Prostate gland (tissue), 2 donors: ENCODE results near the gene MYCBP2. TPM values are rescaled to one million over a fixed set of nuclear protein-coding genes. Genes with fewer than 3 reads are reported as not detected.

Experiments used
- DNase-seq: peaks from one replicate; pipeline ENCODE4 v3.0.0-alpha.2; 2019; ENCODE audit warnings: low spot score
- H3K27ac ChIP-seq, 2 donors: fragments of 200-600 bp; sonication (generic); 2 replicates each; pipeline ENCODE4 v1.5.1; 2017 to 2019
- H3K27me3 ChIP-seq: fragments of 200-600 bp; sonication (generic); replicated peaks from 2 replicates; pipeline ENCODE4 v1.5.1; 2019; ENCODE audit not compliant: insufficient read depth
- H3K36me3 ChIP-seq, 2 donors: fragments of 200-600 bp; sonication (generic); 1 replicate in 1 of 2; 2 replicates in 1 of 2; pipeline versions ENCODE4 v1.5.1 to v1.8.1; 2017 to 2019
- H3K4me1 ChIP-seq: fragments of 200-600 bp; sonication (generic); replicated peaks from 2 replicates; pipeline ENCODE4 v1.5.1; 2019
- H3K4me3 ChIP-seq, 2 donors: fragments of 200-600 bp; sonication (generic); 2 replicates each; pipeline ENCODE4 v1.5.1; 2017 to 2019
- H3K9me3 ChIP-seq: fragments of 200-600 bp; sonication (generic); 2 replicates; pipeline ENCODE4 v1.5.1; 2017
- CTCF ChIP-seq, 4 experiments: fragments of 200-600 bp in 2 of 4; fragments of 450-650 bp in 2 of 4; sonication (generic) in 2 of 4; IDR thresholded peaks; 1 replicate in 3 of 4; 2 replicates in 1 of 4; pipeline ENCODE4 v1.5.1; 2016 to 2019; ENCODE audit warnings: antibody characterized with exemption in 4 of 4, mild to moderate bottlenecking in 2 of 4, moderate library complexity in 2 of 4
- POLR2A ChIP-seq: fragments of 450-650 bp; IDR thresholded peaks from one replicate; pipeline ENCODE4 v1.6.1; 2016; ENCODE audit warnings: antibody characterized with exemption, mild to moderate bottlenecking
- POLR2AphosphoS5 ChIP-seq: sonication (generic); formaldehyde crosslinking; IDR thresholded peaks from one replicate; pipeline ENCODE4 v1.6.1; 2017; ENCODE audit warnings: antibody characterized with exemption
- WGBS: methylation state at CpG from one replicate; pipeline ENCODE4 v1.1.5; 2018; 5-methylcytosine and 5-hydroxymethylcytosine counted together
- intact Hi-C: fragments of 100-400 bp; cut with DNase I; formaldehyde crosslinking; loops from one replicate; pipeline ENCODE4 v1.14.2; 2022
- total RNA-seq, 2 donors: library from RNA; depleted of rRNA; stranded (reverse); fragments of >200 nt; gene quantifications; one replicate each; pipeline ENCODE4 v1.1.0, GENCODE V29; 2016

Gene MYCBP2
- total RNA-seq, 2 donors from 2014 or later = 127 to 132 TPM

GRCh38 chr13:77026861-77027621, 299.9 kb downstream of the MYCBP2 start, which contains the start of gene FBXL3:
TSS of gene FBXL3 (minus strand) at chr13:77027159. CDS start at chr13:77021860, 5,299 bp downstream.
- intact Hi-C loops = loop anchor here (2.0 kb wide), 2 partner anchors 34 to 300 kb away; partner anchors contain the start of genes CLN5 and MYCBP2
- DNase-seq = peak; percentile 85
- peak within 1 kb of the TSS; percentile 96 to 97 for H3K4me3 ChIP-seq
- H3K27me3 ChIP-seq = no peaks in the 10 kb centered on the region
- no peaks in the 10 kb centered on the region for H3K9me3 ChIP-seq
- under 1% methylated on average over 38 of the region's 74 CpGs for WGBS
- TF ChIP-seq POLR2A = peak; percentile 67
- TF ChIP-seq POLR2AphosphoS5 = peak; percentile 55
- no peak for TF ChIP-seq CTCF (IDR thresholded peaks at IDR 0.05)
- peak within 1 kb of the TSS; percentile 98 to 99 for H3K27ac ChIP-seq
- H3K4me1 ChIP-seq = no peaks in the 10 kb centered on the region
- H3K36me3 ChIP-seq = no peaks in the 10 kb centered on the region

GRCh38 chr13:77026255-77026860, 300.5 kb downstream of the MYCBP2 start:
- peak overlapping the region; percentile 96 to 97 for H3K4me3 ChIP-seq
- intact Hi-C loops = loop anchor here (2.0 kb wide), 2 partner anchors 34 to 300 kb away; partner anchors contain the start of genes CLN5 and MYCBP2
- H3K36me3 ChIP-seq = no peaks in the 10 kb centered on the region
- WGBS = 4% methylated on average over 18 of the region's 62 CpGs
- H3K27ac ChIP-seq = peak overlapping the region; percentile 98 to 99
- TF ChIP-seq POLR2AphosphoS5 (peak; percentile 26), CTCF (IDR thresholded peaks at IDR 0.05) (no peak)
- H3K9me3 ChIP-seq = no peaks in the 10 kb centered on the region
- DNase-seq = peak; percentile 83
- H3K27me3 ChIP-seq = no peaks in the 10 kb centered on the region
- no peaks in the 10 kb centered on the region for H3K4me1 ChIP-seq

GRCh38 chr13:77022341-77022740, 304.6 kb downstream of the MYCBP2 start:
- Histone ChIP-seq H3K27ac (no peak overlapping the region), H3K9me3 (no peaks in the 10 kb centered on the region), H3K4me1 (peaks cover 2% of the 10 kb centered on the region), H3K36me3 (no peaks in the 10 kb centered on the region), H3K4me3 (no peak overlapping the region), H3K27me3 (no peaks in the 10 kb centered on the region)
- no peak for DNase-seq
- intact Hi-C loops = no loop called here
- no peak for TF ChIP-seq CTCF (IDR thresholded peaks at IDR 0.05)
- TF ChIP-seq POLR2A = no peak
- TF ChIP-seq POLR2AphosphoS5 = no peak
- WGBS = 45% methylated on average over 3 of the region's 3 CpGs

GRCh38 chr13:77019756-77020155, 307.1 kb downstream of the MYCBP2 start:
- H3K36me3 ChIP-seq = no peaks in the 10 kb centered on the region
- no peak for DNase-seq
- H3K27me3 ChIP-seq = no peaks in the 10 kb centered on the region
- H3K27ac ChIP-seq = no peak overlapping the region
- H3K4me1 ChIP-seq = peaks cover 2% of the 10 kb centered on the region
- H3K9me3 ChIP-seq = no peaks in the 10 kb centered on the region
- no peak for TF ChIP-seq POLR2AphosphoS5
- TF ChIP-seq CTCF (IDR thresholded peaks at IDR 0.05) = no peak
- TF ChIP-seq POLR2A = no peak
- intact Hi-C loops = no loop called here
- no peak overlapping the region for H3K4me3 ChIP-seq
